ENCODE results near the gene FOXL3. TPM values are rescaled to one million over a fixed set of nuclear protein-coding genes. Genes with fewer than 3 reads are reported as not detected.

Gene FOXL3
- total RNA-seq, 1 donor from 2014 or later, result not detected

DNA sequence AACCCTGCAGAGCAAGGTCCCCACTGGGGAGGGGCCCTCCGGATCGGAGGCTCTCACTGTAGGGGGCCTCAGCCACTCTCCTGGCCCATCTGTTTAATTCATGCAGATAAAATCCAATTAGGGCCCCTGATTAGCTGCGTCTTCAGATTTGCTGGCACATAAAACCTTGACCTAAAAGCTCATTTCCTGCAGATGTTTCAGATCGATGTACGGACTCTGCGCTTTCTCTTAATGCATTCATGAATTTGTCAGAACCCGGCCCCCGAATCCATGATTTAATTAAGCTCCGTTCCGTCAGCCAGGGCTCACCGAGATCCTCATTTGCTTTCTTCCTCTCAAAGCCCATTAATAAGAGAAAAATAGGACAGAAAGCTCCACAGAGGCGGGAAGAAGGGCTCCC, 40.0 kb upstream of the FOXL3 start:
- H3K9me3 ChIP-seq (replicated peaks), result no peaks in the 10 kb centered on the region
- no peaks in the 10 kb centered on the region for H3K4me1 ChIP-seq

DNA sequence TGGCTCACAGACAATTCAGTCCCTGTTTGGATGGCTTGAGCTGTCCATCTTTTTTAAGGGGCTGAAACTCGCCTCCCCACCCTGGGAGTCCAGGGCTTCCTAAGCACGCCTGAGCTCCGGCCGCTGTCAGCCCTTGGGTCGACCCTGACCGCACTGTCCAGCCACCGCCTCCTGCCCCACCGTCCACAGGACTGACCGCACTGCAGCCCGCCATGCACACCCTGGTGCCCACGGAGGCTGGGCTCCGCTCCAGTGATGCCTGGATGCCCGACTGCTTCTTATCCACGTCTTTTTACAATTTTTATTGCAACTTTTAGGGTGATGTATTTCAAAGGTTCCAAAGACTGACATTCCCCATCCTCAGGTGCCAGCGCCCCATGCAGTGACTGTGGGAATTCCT, 39.4 kb upstream of the FOXL3 start:
- Histone ChIP-seq H3K27me3 (ENCODE audit: low read depth) (no peaks in the 10 kb centered on the region), H3K4me3 (no peak overlapping the region), H3K9me3 (replicated peaks) (no peaks in the 10 kb centered on the region), H3K27ac (replicated peaks) (no peak overlapping the region), H3K4me1 (no peaks in the 10 kb centered on the region), H3K36me3 (peaks cover 89% of the 10 kb centered on the region)
- intact Hi-C loops (cut with micrococcal nuclease), result no loop called here
- TF ChIP-seq CTCF (IDR thresholded peaks at IDR 0.05; ENCODE audit: borderline replicate concordance), result no peak
- no peak for DNase-seq

More for the DNA sequence above, 40.0 kb upstream of the FOXL3 start:
- DNase-seq, result no peak
- no peak overlapping the region for H3K4me3 ChIP-seq
- intact Hi-C loops (cut with micrococcal nuclease), result no loop called here
- peaks cover 87% of the 10 kb centered on the region for H3K36me3 ChIP-seq
- TF ChIP-seq CTCF (IDR thresholded peaks at IDR 0.05; ENCODE audit: borderline replicate concordance), result no peak
- H3K27ac ChIP-seq (replicated peaks), result no peak overlapping the region
- H3K27me3 ChIP-seq (ENCODE audit: low read depth), result no peaks in the 10 kb centered on the region

DNA sequence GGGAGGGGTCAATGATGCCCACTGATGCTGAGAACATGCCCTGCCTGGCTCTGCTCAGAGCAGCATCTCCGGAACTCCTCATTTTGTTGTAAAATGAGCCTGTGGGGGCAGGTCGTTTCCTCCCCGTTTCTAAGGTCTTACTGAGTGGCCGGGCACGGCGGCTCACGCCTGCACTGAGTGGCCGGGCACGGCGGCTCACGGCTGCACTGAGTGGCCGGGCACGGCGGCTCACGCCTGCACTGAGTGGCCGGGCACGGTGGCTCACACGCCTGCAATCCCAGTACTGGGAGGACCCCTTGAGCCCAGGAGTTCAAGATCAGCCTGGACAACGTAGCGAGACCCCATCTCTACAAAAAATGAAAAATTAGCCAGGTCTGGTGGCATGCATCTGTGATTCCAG, 39.0 kb upstream of the FOXL3 start:
- Histone ChIP-seq H3K4me3 (no peak overlapping the region), H3K36me3 (peaks cover 94% of the 10 kb centered on the region), H3K4me1 (no peaks in the 10 kb centered on the region), H3K27me3 (ENCODE audit: low read depth) (no peaks in the 10 kb centered on the region), H3K9me3 (replicated peaks) (no peaks in the 10 kb centered on the region), H3K27ac (replicated peaks) (no peak overlapping the region)
- no peak for TF ChIP-seq CTCF (IDR thresholded peaks at IDR 0.05; ENCODE audit: borderline replicate concordance)
- intact Hi-C loops (cut with micrococcal nuclease), result no loop called here
- no peak for DNase-seq

DNA sequence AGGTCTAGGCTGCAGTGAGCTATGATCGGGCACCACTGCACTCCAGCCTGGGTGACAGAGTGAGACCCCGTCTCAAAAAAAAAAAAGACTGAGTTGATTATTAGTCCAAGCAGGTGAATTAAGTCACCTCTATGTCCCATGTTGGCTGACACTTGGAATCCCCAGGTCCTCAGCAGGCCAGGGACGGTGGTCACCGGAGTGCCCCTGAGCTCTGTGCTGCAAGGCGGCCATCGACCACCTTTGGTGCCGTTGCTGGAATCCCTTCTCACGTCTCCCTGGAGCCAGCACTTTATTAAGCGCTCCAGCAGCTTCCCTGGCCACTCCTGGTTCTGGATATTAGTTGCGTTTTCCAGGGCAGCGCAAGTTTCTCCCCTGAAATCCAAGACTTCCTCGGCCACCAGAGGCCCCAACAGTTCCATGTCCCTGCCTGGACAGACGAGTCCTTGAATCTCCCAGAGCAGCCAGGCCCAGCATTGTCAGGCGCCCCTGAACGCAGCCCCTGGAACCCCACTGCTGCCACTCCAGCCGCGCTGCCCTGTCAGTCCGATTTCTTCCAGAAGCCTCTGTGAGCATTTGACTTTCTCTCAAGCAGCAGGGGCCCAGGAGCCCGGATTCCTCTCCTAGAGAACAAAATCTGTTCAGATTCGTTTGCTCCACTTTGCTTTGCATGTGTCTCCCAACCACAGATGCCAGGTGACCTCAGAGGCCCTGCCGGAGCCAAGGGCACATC, 38.4 kb upstream of the FOXL3 start:
- intact Hi-C loops (cut with micrococcal nuclease), result no loop called here
- no peaks in the 10 kb centered on the region for H3K27me3 ChIP-seq (ENCODE audit: low read depth)
- H3K4me3 ChIP-seq, result no peak overlapping the region
- no peak for DNase-seq
- H3K9me3 ChIP-seq (replicated peaks), result no peaks in the 10 kb centered on the region
- TF ChIP-seq CTCF (IDR thresholded peaks at IDR 0.05; ENCODE audit: borderline replicate concordance), result no peak
- H3K36me3 ChIP-seq, result peaks cover 94% of the 10 kb centered on the region
- H3K27ac ChIP-seq (replicated peaks), result no peak overlapping the region
- no peaks in the 10 kb centered on the region for H3K4me1 ChIP-seq

GRCh38 chr7:252216-252965, 37.6 kb upstream of the FOXL3 start:
- intact Hi-C loops (cut with micrococcal nuclease), result no loop called here
- no peaks in the 10 kb centered on the region for H3K9me3 ChIP-seq (replicated peaks)
- no peaks in the 10 kb centered on the region for H3K27me3 ChIP-seq (ENCODE audit: low read depth)
- TF ChIP-seq CTCF (IDR thresholded peaks at IDR 0.05; ENCODE audit: borderline replicate concordance), result no peak
- peaks cover 94% of the 10 kb centered on the region for H3K36me3 ChIP-seq
- H3K4me3 ChIP-seq, result no peak overlapping the region
- H3K27ac ChIP-seq (replicated peaks), result no peak overlapping the region
- H3K4me1 ChIP-seq, result no peaks in the 10 kb centered on the region
- DNase-seq, result no peak

All from left ventricle myocardium inferior (tissue), 1 donor.